ENCODE measurements around the gene KLF5. TPM values are rescaled to one million over a fixed set of nuclear protein-coding genes. Genes with fewer than 3 reads are reported as not detected.

KLF5 gene
- total RNA-seq, 4 donors from 2014 or later, result 2.3 to 8.3 (median 4.7) TPM

- TF ChIP-seq POLR2A (IDR thresholded peaks at IDR 0.05; ENCODE audit: low read depth), result no peak
- TF ChIP-seq EP300 (IDR thresholded peaks at IDR 0.05), result no peak
- no peak for TF ChIP-seq CTCF (IDR thresholded peaks at IDR 0.05)
- no peak for TF ChIP-seq POLR2AphosphoS5 (IDR thresholded peaks at IDR 0.05)
- 91% methylated on average over 9 of the region's 9 CpGs for WGBS
- Histone ChIP-seq H3K27me3 (no peaks in the 10 kb centered on the region), H3K9me3 (no peaks in the 10 kb centered on the region), H3K4me1 (peaks cover 6 to 19% (median 18%) of the 10 kb centered on the region in 4 donors), H3K27ac (replicated peaks in 1 of 4) (no peak overlapping the region), H3K36me3 (peaks cover 0 to 8% (median 0%) of the 10 kb centered on the region in 4 donors), H3K4me3 (peak overlapping the region in 2 of 4 donors; percentile 82 to 92)
- no peak for DNase-seq (ENCODE audit: extremely low spot score)
- intact Hi-C loops (cut with DNase I), result loop anchor here (10.0 kb wide), 1 partner anchor 363 kb away; no protein-coding TSS in a partner anchor
These were observed 3.1 kb downstream of the KLF5 start for GRCh38 chr13:73061876-73062275.

- intact Hi-C loops (cut with DNase I), result loop anchor here (10.0 kb wide), 1 partner anchor 362 kb away; no protein-coding TSS in a partner anchor
- H3K27me3 ChIP-seq, result no peaks in the 10 kb centered on the region
- WGBS, result 95% methylated on average over 13 of the region's 13 CpGs
- H3K36me3 ChIP-seq, result peaks cover 0 to 9% (median 0%) of the 10 kb centered on the region in 4 donors
- H3K9me3 ChIP-seq, result no peaks in the 10 kb centered on the region
- DNase-seq (ENCODE audit: extremely low spot score), result no peak
- TF ChIP-seq EP300 (IDR thresholded peaks at IDR 0.05) (no peak), POLR2A (IDR thresholded peaks at IDR 0.05; ENCODE audit: low read depth) (no peak), CTCF (IDR thresholded peaks at IDR 0.05) (no peak), POLR2AphosphoS5 (IDR thresholded peaks at IDR 0.05) (no peak)
- peaks cover 6 to 19% (median 18%) of the 10 kb centered on the region in 4 donors for H3K4me1 ChIP-seq
- no peak overlapping the region for H3K27ac ChIP-seq (replicated peaks in 1 of 4)
- H3K4me3 ChIP-seq, result no peak overlapping the region
These were observed 3.7 kb downstream of the KLF5 start for GRCh38 chr13:73062468-73062867.

GRCh38 chr13:73063166-73063565 is 4.4 kb downstream of the KLF5 start:
- WGBS, result 66% methylated on average over 3 of the region's 3 CpGs
- no peaks in the 10 kb centered on the region for H3K9me3 ChIP-seq
- H3K27ac ChIP-seq (replicated peaks in 1 of 4), result no peak overlapping the region
- no peak overlapping the region for H3K4me3 ChIP-seq
- intact Hi-C loops (cut with DNase I), result loop anchor here (10.0 kb wide), 1 partner anchor 362 kb away; no protein-coding TSS in a partner anchor
- TF ChIP-seq EP300 (IDR thresholded peaks at IDR 0.05), result no peak
- no peak for TF ChIP-seq POLR2AphosphoS5 (IDR thresholded peaks at IDR 0.05)
- no peak for TF ChIP-seq POLR2A (IDR thresholded peaks at IDR 0.05; ENCODE audit: low read depth)
- TF ChIP-seq CTCF (IDR thresholded peaks at IDR 0.05), result no peak
- H3K27me3 ChIP-seq, result no peaks in the 10 kb centered on the region
- peaks cover 2 to 14% (median 13%) of the 10 kb centered on the region in 4 donors for H3K4me1 ChIP-seq
- DNase-seq (ENCODE audit: extremely low spot score), result no peak
- H3K36me3 ChIP-seq, result peaks cover 0 to 16% (median 0%) of the 10 kb centered on the region in 4 donors

GRCh38 chr13:73065036-73065435 is 6.2 kb downstream of the KLF5 start:
- TF ChIP-seq EP300 (IDR thresholded peaks at IDR 0.05) (no peak), POLR2AphosphoS5 (IDR thresholded peaks at IDR 0.05) (no peak), CTCF (IDR thresholded peaks at IDR 0.05) (no peak), POLR2A (IDR thresholded peaks at IDR 0.05; ENCODE audit: low read depth) (no peak)

More at GRCh38 chr13:73065036-73065435, 6.2 kb downstream of the KLF5 start:
- Histone ChIP-seq H3K27ac (replicated peaks in 1 of 4) (no peak overlapping the region), H3K27me3 (no peaks in the 10 kb centered on the region), H3K36me3 (peaks cover 0 to 22% (median 0%) of the 10 kb centered on the region in 4 donors), H3K4me3 (no peak overlapping the region), H3K4me1 (peaks cover 0 to 10% (median 9%) of the 10 kb centered on the region in 4 donors), H3K9me3 (no peaks in the 10 kb centered on the region)
- intact Hi-C loops (cut with DNase I), result loop anchor here (10.0 kb wide), 1 partner anchor 360 kb away; no protein-coding TSS in a partner anchor
- WGBS, result 53% methylated on average over 2 of the region's 2 CpGs
- DNase-seq (ENCODE audit: extremely low spot score), result no peak
